ENCODE data around the gene CTXN1.

CTXN1 gene

DNA sequence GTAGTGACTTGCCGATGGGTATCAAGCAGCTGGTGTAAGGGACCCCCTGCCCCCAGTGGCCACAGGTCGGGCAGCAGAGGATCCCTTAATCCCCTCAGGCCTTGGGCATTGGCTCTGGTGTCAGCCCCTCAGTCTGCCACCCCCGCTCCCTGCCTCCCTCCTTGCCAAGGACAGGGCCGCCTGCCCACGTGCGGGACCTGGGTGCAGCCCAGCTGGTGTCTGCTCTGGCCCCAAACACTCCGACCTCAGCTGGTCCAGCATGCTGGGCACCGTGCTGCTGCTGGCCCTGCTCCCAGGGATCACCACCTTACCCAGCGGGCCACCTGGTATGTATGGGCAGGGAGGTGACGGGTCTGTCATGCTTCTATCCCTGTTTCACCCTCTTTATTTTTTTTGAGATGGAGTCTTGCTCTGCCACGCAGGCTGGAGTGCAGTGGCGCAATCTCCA lies 11.3 kb downstream of the CTXN1 start, which contains the start of gene TGFBR3L:
Gene TGFBR3L (plus strand): TSS at position 233 of the 448 bp plus-strand sequence.
- no peak for TF ChIP-seq CTCF (IDR thresholded peaks at IDR 0.05)
- no peak for TF ChIP-seq ZFX (IDR thresholded peaks at IDR 0.05; ENCODE audit: borderline replicate concordance)
- peak within 1 kb of the TSS; percentile 97 for H3K27ac ChIP-seq

DNA sequence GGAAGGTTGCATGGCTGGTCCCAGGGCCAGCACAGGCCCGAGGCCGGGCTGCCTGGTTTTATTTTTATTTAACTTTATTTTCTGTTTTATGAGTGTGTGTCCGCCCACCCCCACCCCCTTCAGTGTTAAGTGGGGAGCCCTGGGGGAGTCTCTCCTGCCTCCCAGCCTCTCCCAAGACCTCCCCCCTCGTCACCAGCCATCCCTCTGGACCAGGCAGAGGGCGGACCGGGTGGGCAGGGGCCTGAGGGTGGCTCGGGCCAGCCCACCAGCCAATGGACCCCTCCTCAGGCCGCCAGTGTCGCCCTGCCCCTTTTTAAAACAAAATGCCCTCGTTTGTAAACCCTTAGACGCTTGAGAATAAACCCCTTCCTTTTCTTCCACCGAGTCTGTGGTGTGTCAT lies 11.8 kb downstream of the CTXN1 start:
- no peak for TF ChIP-seq CTCF (IDR thresholded peaks at IDR 0.05)
- TF ChIP-seq ZFX (IDR thresholded peaks at IDR 0.05; ENCODE audit: borderline replicate concordance): no peak
- peak overlapping the region; percentile 97 for H3K27ac ChIP-seq

DNA sequence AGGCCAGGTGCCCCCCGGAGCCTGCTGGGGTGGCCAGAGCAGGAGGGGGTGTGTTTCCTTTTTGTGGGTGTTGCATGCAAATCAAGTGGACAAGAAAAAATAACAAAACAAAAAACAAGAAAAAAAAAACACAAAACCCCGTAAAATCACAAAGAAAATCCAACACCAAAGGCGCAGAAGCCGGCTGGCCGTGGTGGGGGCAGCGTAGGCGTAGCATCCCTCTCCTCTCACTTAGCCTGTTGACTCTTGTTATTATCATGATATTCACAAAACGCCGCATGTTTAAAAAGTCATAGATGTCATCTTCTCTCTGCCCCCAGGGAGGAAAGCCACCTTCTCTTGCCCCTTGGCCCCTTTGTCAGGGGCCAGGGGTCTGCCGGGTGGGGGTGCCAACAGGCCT lies 12.3 kb downstream of the CTXN1 start:
- TF ChIP-seq CTCF (IDR thresholded peaks at IDR 0.05) (no peak), ZFX (IDR thresholded peaks at IDR 0.05; ENCODE audit: borderline replicate concordance) (no peak)
- H3K27ac ChIP-seq: peak overlapping the region; percentile 97

- H3K27ac ChIP-seq: peak overlapping the region; percentile 97; the same call in 1 of the 2 replicates
- TF ChIP-seq CTCF (IDR thresholded peaks at IDR 0.05) (no peak), ZFX (IDR thresholded peaks at IDR 0.05; ENCODE audit: borderline replicate concordance) (no peak)
These were observed 13.0 kb downstream of the CTXN1 start for GRCh38 chr19:7912697-7913564.

GRCh38 chr19:7912144-7912696 lies 13.7 kb downstream of the CTXN1 start:
- TF ChIP-seq CTCF (IDR thresholded peaks at IDR 0.05) (no peak), ZFX (IDR thresholded peaks at IDR 0.05; ENCODE audit: borderline replicate concordance) (no peak)
- H3K27ac ChIP-seq: no peak overlapping the region

DNA sequence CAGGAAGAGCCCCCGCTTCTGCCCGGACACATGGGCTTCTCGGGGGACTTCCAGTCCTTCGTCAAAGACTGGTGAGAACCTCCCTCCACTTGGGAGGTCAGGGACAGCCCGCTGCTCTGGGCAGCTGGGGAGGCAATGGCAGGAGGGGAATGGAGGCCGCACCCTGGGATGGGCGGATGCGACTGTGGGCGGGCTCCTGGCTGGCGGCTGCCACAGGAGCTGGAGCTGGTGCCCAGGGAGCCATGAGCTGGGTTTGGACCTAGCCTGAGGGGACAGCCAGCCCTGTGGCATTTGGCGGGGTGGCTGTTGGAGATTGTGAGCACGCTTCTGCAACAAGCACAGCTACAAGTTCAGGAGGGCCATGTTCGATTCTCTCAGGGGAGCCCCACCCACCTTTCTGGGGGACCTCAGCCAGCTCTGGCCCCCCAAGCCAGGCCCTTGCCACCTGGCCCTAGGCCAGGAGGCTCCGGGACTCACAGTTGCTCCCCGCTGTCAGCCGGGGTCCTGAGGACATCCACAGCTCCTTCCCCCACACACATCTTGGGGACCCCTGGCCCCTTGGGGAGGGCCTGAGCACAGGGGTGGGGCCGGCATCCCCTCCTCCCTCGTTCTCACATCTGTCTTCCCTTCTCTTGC lies 14.3 kb downstream of the CTXN1 start:
- H3K27ac ChIP-seq: no peak overlapping the region
- no peak for TF ChIP-seq ZFX (IDR thresholded peaks at IDR 0.05; ENCODE audit: borderline replicate concordance)
- no peak for TF ChIP-seq CTCF (IDR thresholded peaks at IDR 0.05)
